ENCODE data around the gene SPANXA1.
"Not testable (repeated sequence)": the region's sequence is repeated elsewhere in the genome, so short reads cannot be mapped to it uniquely, and the experiment has no call there.

SPANXA1 gene, protein sequence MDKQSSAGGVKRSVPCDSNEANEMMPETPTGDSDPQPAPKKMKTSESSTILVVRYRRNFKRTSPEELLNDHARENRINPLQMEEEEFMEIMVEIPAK

DNA sequence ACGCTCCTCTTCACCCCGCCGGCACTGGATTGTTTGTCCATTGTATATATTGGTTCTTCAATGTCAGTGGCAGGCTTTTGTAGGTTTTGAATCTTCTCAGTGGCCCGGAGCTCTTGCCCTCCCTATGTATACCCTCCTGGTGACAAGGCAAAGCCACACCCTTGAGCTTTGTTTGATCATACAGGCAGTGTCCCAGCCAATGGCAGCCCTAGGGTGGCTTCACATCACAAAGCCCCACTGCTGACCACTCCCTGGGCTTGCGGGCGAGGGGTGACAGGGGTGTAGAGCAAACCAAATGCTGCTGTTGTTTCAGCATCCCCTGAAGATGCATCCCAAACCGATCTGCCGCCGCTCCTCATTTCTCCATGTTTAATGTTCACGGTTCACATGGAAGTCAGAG lies at the start of gene SPANXA1:
Gene SPANXA1, minus strand, starts transcription at position 101 of the 400 bp plus-strand sequence. Its CDS starts 60 bp downstream, at position 41.
- not testable (repeated sequence) for ATAC-seq (replicated peaks; ENCODE audit: extremely low read depth, poor library complexity, severe bottlenecking); H3K4me3 Mint-ChIP-seq; DNase-seq (ENCODE audit: low spot score in 2 of 2); H3K4me1 Mint-ChIP-seq; H3K36me3 Mint-ChIP-seq (ENCODE audit: insufficient read depth); H3K9me3 Mint-ChIP-seq; H3K27ac Mint-ChIP-seq (ENCODE audit: low read depth); H3K27me3 Mint-ChIP-seq

DNA sequence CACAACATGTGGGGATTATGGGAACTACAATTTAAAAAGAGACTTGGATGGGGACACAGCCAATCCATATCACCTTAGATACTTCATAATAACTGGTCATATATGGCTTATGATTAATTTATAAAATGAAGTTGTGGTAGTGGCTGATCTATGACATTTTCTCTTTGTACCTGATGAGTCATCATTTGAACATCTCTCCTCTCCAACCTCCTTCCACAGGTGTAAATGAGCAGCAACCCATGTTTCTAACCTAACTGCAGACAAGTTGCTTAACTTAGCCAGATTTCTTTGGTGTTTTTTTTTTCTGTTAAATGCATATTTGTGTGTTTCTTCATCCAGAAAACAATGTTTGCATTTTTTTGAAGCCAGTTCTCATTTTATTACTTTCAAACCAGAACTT lies 47.6 kb upstream of the SPANXA1 start:
- Mint-ChIP-seq H3K36me3 (ENCODE audit: insufficient read depth) (no peaks in the 10 kb centered on the region), H3K27ac (ENCODE audit: low read depth) (no peak overlapping the region), H3K4me1 (no peaks in the 10 kb centered on the region), H3K27me3 (no peaks in the 10 kb centered on the region), H3K4me3 (no peak overlapping the region), H3K9me3 (peaks cover 6% of the 10 kb centered on the region)
- ATAC-seq (replicated peaks; ENCODE audit: extremely low read depth, poor library complexity, severe bottlenecking) (no peak), DNase-seq (ENCODE audit: low spot score in 2 of 2) (no peak)

DNA sequence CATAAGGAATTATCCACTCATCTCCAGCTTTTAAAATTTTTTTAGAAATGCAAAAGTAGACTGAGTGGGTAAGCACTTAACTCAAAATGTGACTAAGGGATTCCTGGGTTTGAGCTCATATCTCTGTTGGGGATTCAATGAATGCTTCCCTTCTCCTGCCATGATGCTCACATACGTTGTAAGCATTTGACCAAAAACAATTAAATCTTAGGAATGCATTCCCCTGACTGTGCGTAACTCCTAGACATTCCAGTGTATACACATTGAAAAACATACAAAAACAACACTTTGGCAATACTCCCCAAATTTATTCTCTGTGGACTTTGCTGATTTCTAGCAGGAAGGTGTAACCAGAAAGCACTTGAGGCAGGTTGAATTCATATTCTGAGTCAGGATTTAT lies 34.8 kb upstream of the SPANXA1 start:
- Mint-ChIP-seq H3K27ac (ENCODE audit: low read depth) (no peak overlapping the region), H3K9me3 (peaks cover 28% of the 10 kb centered on the region), H3K4me3 (no peak overlapping the region), H3K27me3 (no peaks in the 10 kb centered on the region), H3K4me1 (no peaks in the 10 kb centered on the region), H3K36me3 (ENCODE audit: insufficient read depth) (no peaks in the 10 kb centered on the region)
- ATAC-seq (replicated peaks; ENCODE audit: extremely low read depth, poor library complexity, severe bottlenecking) (no peak), DNase-seq (ENCODE audit: low spot score in 2 of 2) (no peak)

DNA sequence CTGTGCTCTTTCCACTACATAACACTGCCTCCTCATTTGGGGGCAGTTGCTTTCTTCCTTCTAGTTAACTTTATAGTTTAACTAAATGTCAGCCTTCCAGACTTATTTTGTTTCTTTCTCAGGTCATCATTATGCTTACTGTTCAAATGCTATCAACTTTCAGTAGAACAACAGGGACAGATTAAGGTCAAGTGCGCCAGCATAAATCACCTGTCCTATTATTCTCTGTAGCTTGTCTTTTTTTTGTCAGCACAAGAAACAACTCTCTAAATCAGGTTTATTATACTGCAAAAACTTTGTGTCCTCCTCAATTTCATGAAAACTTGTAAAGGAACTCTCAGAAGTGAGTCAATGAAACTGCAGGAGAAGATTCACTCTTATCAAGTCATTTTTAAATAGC lies 24.6 kb upstream of the SPANXA1 start:
- Mint-ChIP-seq H3K9me3 (peaks cover 13% of the 10 kb centered on the region), H3K4me1 (no peaks in the 10 kb centered on the region), H3K27me3 (no peaks in the 10 kb centered on the region), H3K4me3 (no peak overlapping the region), H3K36me3 (ENCODE audit: insufficient read depth) (no peaks in the 10 kb centered on the region), H3K27ac (ENCODE audit: low read depth) (no peak overlapping the region)
- ATAC-seq (replicated peaks; ENCODE audit: extremely low read depth, poor library complexity, severe bottlenecking), result no peak
- DNase-seq (ENCODE audit: low spot score in 2 of 2), result no peak

DNA sequence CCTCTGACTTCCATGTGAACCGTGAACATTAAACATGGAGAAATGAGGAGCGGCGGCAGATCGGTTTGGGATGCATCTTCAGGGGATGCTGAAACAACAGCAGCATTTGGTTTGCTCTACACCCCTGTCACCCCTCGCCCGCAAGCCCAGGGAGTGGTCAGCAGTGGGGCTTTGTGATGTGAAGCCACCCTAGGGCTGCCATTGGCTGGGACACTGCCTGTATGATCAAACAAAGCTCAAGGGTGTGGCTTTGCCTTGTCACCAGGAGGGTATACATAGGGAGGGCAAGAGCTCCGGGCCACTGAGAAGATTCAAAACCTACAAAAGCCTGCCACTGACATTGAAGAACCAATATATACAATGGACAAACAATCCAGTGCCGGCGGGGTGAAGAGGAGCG lies 4.9 kb upstream of the SPANXA1 start, which contains the start of gene SPANXA2:
Gene SPANXA2, plus strand, starts transcription at position 301 of the 400 bp plus-strand sequence. Its CDS starts 60 bp downstream, at position 361.
- not testable (repeated sequence) for H3K4me1 Mint-ChIP-seq; DNase-seq (ENCODE audit: low spot score in 2 of 2); H3K9me3 Mint-ChIP-seq; H3K36me3 Mint-ChIP-seq (ENCODE audit: insufficient read depth); ATAC-seq (replicated peaks; ENCODE audit: extremely low read depth, poor library complexity, severe bottlenecking); H3K27me3 Mint-ChIP-seq; H3K27ac Mint-ChIP-seq (ENCODE audit: low read depth); H3K4me3 Mint-ChIP-seq

DNA sequence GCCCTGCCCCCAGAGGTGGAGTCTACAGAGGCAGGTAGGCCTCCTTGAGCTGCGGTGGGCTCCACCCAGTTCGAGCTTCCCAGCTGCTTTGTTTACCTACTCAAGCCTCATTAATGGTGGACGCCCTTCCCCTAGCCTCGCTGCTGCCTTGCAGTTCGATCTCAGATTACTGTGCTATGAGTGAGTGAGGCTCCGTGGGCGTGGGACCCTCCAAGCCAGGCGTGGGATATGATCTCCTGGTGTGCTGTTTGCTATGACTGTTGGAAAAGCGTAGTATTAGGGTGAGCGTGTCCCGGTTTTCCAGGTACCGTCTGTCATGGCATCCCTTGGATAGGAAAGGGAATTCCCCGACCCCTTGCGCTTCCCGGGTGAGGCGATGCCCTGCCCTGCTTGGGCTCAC lies 42.0 kb downstream of the SPANXA1 start:
- H3K4me3 Mint-ChIP-seq; H3K27ac Mint-ChIP-seq (ENCODE audit: low read depth); H3K27me3 Mint-ChIP-seq; DNase-seq (ENCODE audit: low spot score in 2 of 2); ATAC-seq (replicated peaks; ENCODE audit: extremely low read depth, poor library complexity, severe bottlenecking); H3K9me3 Mint-ChIP-seq; H3K4me1 Mint-ChIP-seq; H3K36me3 Mint-ChIP-seq (ENCODE audit: insufficient read depth): not testable (repeated sequence)
